ENCODE data around the gene EPHA2.

Gene EPHA2

DNA sequence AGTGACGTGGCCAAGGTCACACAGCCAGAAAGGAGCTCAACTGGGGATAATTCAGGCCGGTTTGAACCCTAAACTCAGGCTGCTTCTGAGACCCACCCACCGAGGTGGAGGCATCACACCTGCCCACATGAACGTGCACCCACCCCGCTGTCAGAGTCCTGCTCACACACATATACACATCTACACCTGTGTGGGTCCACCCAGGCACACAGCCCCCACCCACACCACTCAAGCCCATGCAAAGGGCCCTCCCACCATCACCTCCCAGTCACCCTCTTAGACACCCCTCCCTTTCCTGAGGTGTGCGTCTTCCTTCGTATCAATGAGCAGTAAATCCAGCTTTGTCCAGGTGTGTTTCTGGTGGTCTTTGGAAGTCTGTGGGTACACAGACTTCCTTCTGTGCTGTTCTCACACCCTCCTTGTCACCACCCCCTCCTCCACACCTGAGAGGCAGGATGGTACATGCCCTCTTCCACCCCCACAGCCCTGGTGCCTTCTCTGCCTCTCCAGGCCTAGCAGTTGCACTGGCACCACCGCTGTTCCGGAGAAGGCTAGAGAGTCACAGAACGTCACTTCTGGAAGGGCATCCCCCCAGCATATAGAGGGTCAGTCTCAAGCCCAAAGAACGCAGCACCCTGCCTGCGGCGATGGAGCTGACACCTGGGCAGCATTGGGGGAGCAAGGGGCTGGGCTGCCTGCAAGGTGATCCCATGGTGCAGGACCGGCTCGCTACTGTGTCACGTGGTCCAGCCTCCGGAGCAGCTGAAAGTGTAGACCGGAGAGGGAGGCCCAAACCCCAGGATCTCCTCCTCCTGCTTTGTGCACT, 63.6 kb downstream of the EPHA2 start:
- Histone ChIP-seq H3K27ac (ENCODE audit: insufficient read depth in 1 of 2, low read depth in 1 of 2, low read length in 2 of 2, poor library complexity in 1 of 2, severe bottlenecking in 2 of 2) (no peak overlapping the region), H3K4me1 (ENCODE audit: control extremely low read depth in 1 of 4, control insufficient read depth in 4 of 4, insufficient read depth in 4 of 4, low read length in 3 of 4) (no peaks in the 10 kb centered on the region), H3K9me3 (ENCODE audit: control extremely low read depth in 1 of 5, control insufficient read depth in 4 of 5, insufficient read depth in 2 of 5, low read depth in 1 of 5, low read length in 4 of 5) (no peaks in the 10 kb centered on the region), H3K4me3 (ENCODE audit: control insufficient read depth in 1 of 7, extremely low read depth in 1 of 7, insufficient read depth in 4 of 7, low read depth in 2 of 7, low read length in 6 of 7) (no peak overlapping the region), H3K27me3 (replicated peaks in 2 of 5; ENCODE audit: control insufficient read depth in 4 of 5, insufficient read depth in 5 of 5, low read length in 4 of 5) (peaks cover 0 to 4% (median 0%) of the 10 kb centered on the region in 5 experiments), H3K36me3 (ENCODE audit: control insufficient read depth in 4 of 4, insufficient read depth in 4 of 4, low read length in 3 of 4) (no peaks in the 10 kb centered on the region)
- ChIA-PET CTCF (interaction anchor here (1.4 to 2.7 kb wide), 2 partner anchors 9 to 17 kb away, joined by 4 to 8 read pairs; no protein-coding TSS in a partner anchor), POLR2A (no interaction called here)
- 96% methylated on average over 17 of the region's 18 CpGs for WGBS (ENCODE audit: insufficient coverage)
- no peak for DNase-seq

GRCh38 chr1:16091296-16091695, 64.6 kb downstream of the EPHA2 start:
- no peak overlapping the region for H3K4me3 ChIP-seq (ENCODE audit: control insufficient read depth in 1 of 7, extremely low read depth in 1 of 7, insufficient read depth in 4 of 7, low read depth in 2 of 7, low read length in 6 of 7)
- H3K36me3 ChIP-seq (ENCODE audit: control insufficient read depth in 4 of 4, insufficient read depth in 4 of 4, low read length in 3 of 4): no peaks in the 10 kb centered on the region
- no peaks in the 10 kb centered on the region for H3K9me3 ChIP-seq (ENCODE audit: control extremely low read depth in 1 of 5, control insufficient read depth in 4 of 5, insufficient read depth in 2 of 5, low read depth in 1 of 5, low read length in 4 of 5)
- H3K4me1 ChIP-seq (ENCODE audit: control extremely low read depth in 1 of 4, control insufficient read depth in 4 of 4, insufficient read depth in 4 of 4, low read length in 3 of 4): no peaks in the 10 kb centered on the region
- DNase-seq: no peak
- POLR2A ChIA-PET: no interaction called here
- CTCF ChIA-PET: interaction anchor here (1.0 kb wide), 1 partner anchor 9 kb away, joined by 3 read pairs; no protein-coding TSS in a partner anchor
- no peak overlapping the region for H3K27ac ChIP-seq (ENCODE audit: insufficient read depth in 1 of 2, low read depth in 1 of 2, low read length in 2 of 2, poor library complexity in 1 of 2, severe bottlenecking in 2 of 2)
- peaks cover 0 to 4% (median 0%) of the 10 kb centered on the region in 5 experiments for H3K27me3 ChIP-seq (replicated peaks in 2 of 5; ENCODE audit: control insufficient read depth in 4 of 5, insufficient read depth in 5 of 5, low read length in 4 of 5)
- WGBS (ENCODE audit: insufficient coverage): 73% methylated on average over 3 of the region's 8 CpGs

DNA sequence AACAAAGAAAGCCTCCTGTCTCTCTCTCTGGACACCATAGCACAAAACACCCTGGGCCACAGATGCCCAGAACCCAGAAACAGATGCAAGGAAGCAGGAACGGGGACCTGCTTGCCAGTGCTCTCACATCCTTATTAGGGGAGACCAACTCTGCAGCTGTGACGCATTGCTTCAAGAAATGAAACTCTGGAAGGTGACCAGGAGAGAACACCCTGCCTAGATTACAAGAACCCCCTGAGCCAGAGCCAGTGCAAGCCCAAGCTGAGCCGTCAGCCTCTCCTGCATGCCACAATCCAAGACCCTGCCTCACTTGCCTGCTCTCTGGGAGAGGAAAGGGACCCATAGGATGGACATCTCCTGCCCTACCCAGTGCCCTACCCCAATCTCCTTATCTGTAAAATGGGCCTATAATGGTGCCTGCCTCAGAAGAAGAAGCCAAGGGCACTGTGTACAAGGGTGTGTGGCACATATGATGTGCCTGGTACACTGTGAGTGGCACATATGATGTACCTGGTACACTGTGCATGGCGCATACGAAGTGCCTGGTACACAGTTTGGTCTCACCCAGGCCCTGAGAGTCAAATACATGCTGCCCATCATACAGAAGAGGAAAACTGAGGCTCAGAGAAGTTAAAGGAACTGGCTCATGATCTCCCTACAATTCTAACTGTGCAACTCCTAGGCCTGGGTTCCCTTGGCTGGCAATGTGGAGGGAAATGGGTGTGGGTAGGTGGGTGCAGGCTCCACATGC, 65.6 kb downstream of the EPHA2 start:
- WGBS (ENCODE audit: insufficient coverage): 94% methylated on average over 5 of the region's 5 CpGs
- H3K9me3 ChIP-seq (ENCODE audit: control extremely low read depth in 1 of 5, control insufficient read depth in 4 of 5, insufficient read depth in 2 of 5, low read depth in 1 of 5, low read length in 4 of 5): no peaks in the 10 kb centered on the region
- no peak for DNase-seq

GRCh38 chr1:16088996-16089395, 66.9 kb downstream of the EPHA2 start:
- Histone ChIP-seq H3K9me3 (ENCODE audit: control extremely low read depth in 1 of 5, control insufficient read depth in 4 of 5, insufficient read depth in 2 of 5, low read depth in 1 of 5, low read length in 4 of 5) (no peaks in the 10 kb centered on the region), H3K27me3 (replicated peaks in 2 of 5; ENCODE audit: control insufficient read depth in 4 of 5, insufficient read depth in 5 of 5, low read length in 4 of 5) (peaks cover 0 to under 1% (median 0%) of the 10 kb centered on the region in 5 experiments), H3K4me1 (ENCODE audit: control extremely low read depth in 1 of 4, control insufficient read depth in 4 of 4, insufficient read depth in 4 of 4, low read length in 3 of 4) (peaks cover 0 to 4% (median 0%) of the 10 kb centered on the region in 4 experiments), H3K4me3 (ENCODE audit: control insufficient read depth in 1 of 7, extremely low read depth in 1 of 7, insufficient read depth in 4 of 7, low read depth in 2 of 7, low read length in 6 of 7) (no peak overlapping the region), H3K36me3 (ENCODE audit: control insufficient read depth in 4 of 4, insufficient read depth in 4 of 4, low read length in 3 of 4) (no peaks in the 10 kb centered on the region), H3K27ac (ENCODE audit: insufficient read depth in 1 of 2, low read depth in 1 of 2, low read length in 2 of 2, poor library complexity in 1 of 2, severe bottlenecking in 2 of 2) (no peak overlapping the region)
- 86% methylated on average over 8 of the region's 9 CpGs for WGBS (ENCODE audit: insufficient coverage)
- ChIA-PET CTCF (interaction anchor here (1.8 kb wide), 1 partner anchor 10 kb away, joined by 6 read pairs; no protein-coding TSS in a partner anchor), POLR2A (no interaction called here)
- DNase-seq: no peak

More for the DNA sequence above, 65.6 kb downstream of the EPHA2 start:
- no peak overlapping the region for H3K4me3 ChIP-seq (ENCODE audit: control insufficient read depth in 1 of 7, extremely low read depth in 1 of 7, insufficient read depth in 4 of 7, low read depth in 2 of 7, low read length in 6 of 7)
- CTCF ChIA-PET: interaction anchor here (1.0 kb wide), 1 partner anchor 8 kb away, joined by 3 read pairs; no protein-coding TSS in a partner anchor
- H3K36me3 ChIP-seq (ENCODE audit: control insufficient read depth in 4 of 4, insufficient read depth in 4 of 4, low read length in 3 of 4): no peaks in the 10 kb centered on the region
- peaks cover 0 to 2% (median 0%) of the 10 kb centered on the region in 5 experiments for H3K27me3 ChIP-seq (replicated peaks in 2 of 5; ENCODE audit: control insufficient read depth in 4 of 5, insufficient read depth in 5 of 5, low read length in 4 of 5)
- H3K27ac ChIP-seq (ENCODE audit: insufficient read depth in 1 of 2, low read depth in 1 of 2, low read length in 2 of 2, poor library complexity in 1 of 2, severe bottlenecking in 2 of 2): no peak overlapping the region
- H3K4me1 ChIP-seq (ENCODE audit: control extremely low read depth in 1 of 4, control insufficient read depth in 4 of 4, insufficient read depth in 4 of 4, low read length in 3 of 4): peaks cover 0 to 4% (median 0%) of the 10 kb centered on the region in 4 experiments
- POLR2A ChIA-PET: no interaction called here

GRCh38 chr1:16088351-16088911, 67.4 kb downstream of the EPHA2 start:
- WGBS (ENCODE audit: insufficient coverage): 98% methylated on average over 14 of the region's 17 CpGs
- DNase-seq: no peak
- H3K4me3 ChIP-seq (ENCODE audit: control insufficient read depth in 1 of 7, extremely low read depth in 1 of 7, insufficient read depth in 4 of 7, low read depth in 2 of 7, low read length in 6 of 7): no peak overlapping the region
- H3K36me3 ChIP-seq (ENCODE audit: control insufficient read depth in 4 of 4, insufficient read depth in 4 of 4, low read length in 3 of 4): no peaks in the 10 kb centered on the region
- H3K27ac ChIP-seq (ENCODE audit: insufficient read depth in 1 of 2, low read depth in 1 of 2, low read length in 2 of 2, poor library complexity in 1 of 2, severe bottlenecking in 2 of 2): no peak overlapping the region
- ChIA-PET CTCF (interaction anchor here (1.1 to 1.8 kb wide), 2 partner anchors 10 to 98 kb away, joined by 3 to 6 read pairs; no protein-coding TSS in a partner anchor), POLR2A (no interaction called here)
- H3K9me3 ChIP-seq (ENCODE audit: control extremely low read depth in 1 of 5, control insufficient read depth in 4 of 5, insufficient read depth in 2 of 5, low read depth in 1 of 5, low read length in 4 of 5): no peaks in the 10 kb centered on the region
- H3K27me3 ChIP-seq (replicated peaks in 2 of 5; ENCODE audit: control insufficient read depth in 4 of 5, insufficient read depth in 5 of 5, low read length in 4 of 5): no peaks in the 10 kb centered on the region
- peaks cover 0 to 4% (median 0%) of the 10 kb centered on the region in 4 experiments for H3K4me1 ChIP-seq (ENCODE audit: control extremely low read depth in 1 of 4, control insufficient read depth in 4 of 4, insufficient read depth in 4 of 4, low read length in 3 of 4)

GRCh38 chr1:16087733-16088132, 68.1 kb downstream of the EPHA2 start:
- peaks cover 0 to 4% (median 0%) of the 10 kb centered on the region in 4 experiments for H3K4me1 ChIP-seq (ENCODE audit: control extremely low read depth in 1 of 4, control insufficient read depth in 4 of 4, insufficient read depth in 4 of 4, low read length in 3 of 4)
- H3K9me3 ChIP-seq (ENCODE audit: control extremely low read depth in 1 of 5, control insufficient read depth in 4 of 5, insufficient read depth in 2 of 5, low read depth in 1 of 5, low read length in 4 of 5): no peaks in the 10 kb centered on the region
- H3K27me3 ChIP-seq (replicated peaks in 2 of 5; ENCODE audit: control insufficient read depth in 4 of 5, insufficient read depth in 5 of 5, low read length in 4 of 5): no peaks in the 10 kb centered on the region
- DNase-seq: no peak
- WGBS (ENCODE audit: insufficient coverage): no CpG with 5 or more reads among the region's 7 CpGs
- ChIA-PET POLR2A (no interaction called here), CTCF (interaction anchor here (1.1 kb wide), 1 partner anchor 99 kb away, joined by 3 read pairs; no protein-coding TSS in a partner anchor)
- no peak overlapping the region for H3K4me3 ChIP-seq (ENCODE audit: control insufficient read depth in 1 of 7, extremely low read depth in 1 of 7, insufficient read depth in 4 of 7, low read depth in 2 of 7, low read length in 6 of 7)
- no peaks in the 10 kb centered on the region for H3K36me3 ChIP-seq (ENCODE audit: control insufficient read depth in 4 of 4, insufficient read depth in 4 of 4, low read length in 3 of 4)
- H3K27ac ChIP-seq (ENCODE audit: insufficient read depth in 1 of 2, low read depth in 1 of 2, low read length in 2 of 2, poor library complexity in 1 of 2, severe bottlenecking in 2 of 2): no peak overlapping the region
